GM18870 (cell line): ENCODE data around the gene NADSYN1.
"Not testable (repeated sequence)": the region's sequence is repeated elsewhere in the genome, so short reads cannot be mapped to it uniquely, and the experiment has no call there.

ENCODE experiments used
- ATAC-seq: cut with Tn5 transposase; IDR thresholded peaks from one replicate; pipeline ENCODE4 v1.9.1; 2021; ENCODE audit warnings: moderate library complexity; ENCODE audit not compliant: unreplicated experiment

NADSYN1 gene

GRCh38 chr11:71453037-71453917 is at the start of gene NADSYN1:
NADSYN1 (plus strand) TSS chr11:71453203; CDS start chr11:71453297, 94 bp downstream.
- ATAC-seq: peak; percentile 39

- ATAC-seq: no peak
Observed at GRCh38 chr11:71404209-71404608, 48.8 kb upstream of the NADSYN1 start.

DNA sequence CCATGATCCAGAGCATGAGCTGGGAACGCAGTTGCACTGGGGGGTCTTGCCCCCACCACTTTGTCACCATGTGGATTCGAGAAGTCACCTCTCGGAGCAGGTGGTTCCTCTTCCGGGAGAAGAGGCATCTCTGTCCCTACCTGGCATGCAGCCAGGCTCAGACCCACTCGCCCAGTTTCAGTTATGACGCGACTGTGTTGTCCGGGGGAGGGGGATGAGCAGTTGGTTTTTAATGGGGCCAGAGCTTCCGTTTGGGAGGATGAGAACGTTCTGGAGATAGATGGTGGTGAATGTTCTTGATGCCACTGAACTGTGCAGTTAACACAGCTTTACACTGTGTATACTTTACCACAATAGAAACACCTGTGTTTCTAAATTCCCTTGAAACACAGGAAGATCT is 46.3 kb upstream of the NADSYN1 start:
- no peak for ATAC-seq

- ATAC-seq: no peak
Observed at GRCh38 chr11:71407356-71407755, 45.6 kb upstream of the NADSYN1 start.

DNA sequence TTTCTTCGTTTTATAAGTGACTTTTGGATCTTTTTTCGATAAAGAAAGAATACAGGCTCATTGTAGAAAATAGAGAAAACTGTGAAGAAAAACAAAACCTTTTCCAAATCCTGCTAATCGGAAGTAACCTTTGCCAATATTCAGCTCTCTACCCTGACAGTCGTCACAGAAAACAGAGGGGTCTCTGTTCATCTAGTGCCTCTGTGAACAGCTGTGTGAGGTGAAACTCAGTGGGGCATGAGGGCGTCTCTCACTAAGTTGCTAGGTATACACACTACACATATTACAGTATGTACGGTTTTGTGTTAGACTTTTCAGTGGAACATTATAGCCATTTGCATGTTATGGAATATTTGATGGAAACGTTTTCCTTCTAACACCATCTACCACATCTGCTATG is 44.2 kb upstream of the NADSYN1 start:
- no peak for ATAC-seq

DNA sequence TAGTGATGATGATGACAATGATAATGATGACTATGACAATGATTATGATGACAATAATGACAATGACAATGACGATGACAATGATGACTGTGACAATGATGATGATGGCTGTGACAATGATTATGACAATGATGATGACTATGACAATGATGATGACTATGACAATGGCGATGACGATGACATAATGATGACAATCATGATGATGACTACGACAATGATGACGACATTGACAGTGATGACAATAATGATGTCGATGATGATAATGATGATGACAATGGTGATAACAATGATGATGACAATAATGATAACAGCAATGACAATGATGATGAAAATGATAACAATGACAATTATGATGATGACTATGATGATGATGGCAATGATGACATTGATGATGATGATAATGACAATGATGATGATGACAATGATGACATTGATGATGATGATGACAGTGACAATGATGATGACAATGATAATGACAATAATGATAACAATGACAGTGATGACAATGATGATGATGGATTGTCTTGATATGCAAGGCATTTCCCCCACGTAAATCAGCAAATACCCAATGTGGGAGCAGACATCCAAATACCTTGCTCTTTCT is 42.5 kb upstream of the NADSYN1 start:
- no peak for ATAC-seq

GRCh38 chr11:71414645-71415044 is 38.4 kb upstream of the NADSYN1 start:
- ATAC-seq: no peak

GRCh38 chr11:71418643-71419042 is 34.4 kb upstream of the NADSYN1 start:
- no peak for ATAC-seq

GRCh38 chr11:71420455-71421241 is 32.4 kb upstream of the NADSYN1 start:
- no peak for ATAC-seq

- ATAC-seq: no peak
Observed at GRCh38 chr11:71421392-71421950, 31.5 kb upstream of the NADSYN1 start.

DNA sequence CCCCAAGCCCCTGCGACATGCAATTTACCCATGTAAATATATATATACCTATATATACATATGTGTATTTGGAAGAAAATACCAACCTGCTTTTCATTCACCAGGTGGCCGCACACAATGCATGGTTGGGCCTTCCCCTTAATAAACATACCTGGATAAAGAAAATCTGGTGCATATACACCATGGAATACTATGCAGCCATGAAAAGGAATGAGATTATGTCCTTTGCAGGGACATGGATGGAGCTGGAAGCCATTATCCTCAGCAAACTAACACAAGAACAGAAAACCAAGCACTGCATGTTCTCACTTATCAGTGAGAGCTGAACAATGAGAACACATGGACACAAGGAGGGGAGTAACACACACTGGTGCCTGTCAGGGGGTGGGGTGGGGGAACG is 30.7 kb upstream of the NADSYN1 start:
- not testable (repeated sequence) for ATAC-seq

DNA sequence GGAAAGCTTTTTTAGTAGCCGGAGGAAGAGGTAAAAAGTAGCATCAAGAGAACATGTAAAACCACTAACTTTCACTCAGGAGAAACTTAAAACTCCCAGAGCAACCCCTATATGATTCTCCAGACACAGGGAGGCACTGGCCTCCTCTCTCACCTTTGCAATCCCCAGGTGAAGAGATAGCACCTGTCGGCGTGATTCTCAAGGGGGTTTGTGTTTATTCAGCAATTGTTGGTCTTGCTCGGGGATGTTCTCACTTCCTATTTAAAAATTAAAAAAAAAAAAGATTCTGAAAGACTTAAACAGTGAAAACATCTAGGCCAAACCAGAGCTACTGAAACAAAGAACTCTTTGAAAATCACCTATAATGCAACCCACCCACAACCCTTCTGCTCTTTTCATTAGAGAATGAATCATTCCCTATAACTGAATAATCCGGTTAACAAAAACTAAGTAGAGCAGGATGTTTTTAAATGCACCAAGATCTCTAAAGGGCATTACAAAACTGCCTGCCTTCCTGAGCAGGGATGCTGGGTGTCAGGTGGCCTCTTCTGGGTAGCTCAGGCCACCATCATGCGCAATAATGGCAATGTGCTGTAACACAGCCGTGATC is 29.7 kb upstream of the NADSYN1 start:
- ATAC-seq: no peak

DNA sequence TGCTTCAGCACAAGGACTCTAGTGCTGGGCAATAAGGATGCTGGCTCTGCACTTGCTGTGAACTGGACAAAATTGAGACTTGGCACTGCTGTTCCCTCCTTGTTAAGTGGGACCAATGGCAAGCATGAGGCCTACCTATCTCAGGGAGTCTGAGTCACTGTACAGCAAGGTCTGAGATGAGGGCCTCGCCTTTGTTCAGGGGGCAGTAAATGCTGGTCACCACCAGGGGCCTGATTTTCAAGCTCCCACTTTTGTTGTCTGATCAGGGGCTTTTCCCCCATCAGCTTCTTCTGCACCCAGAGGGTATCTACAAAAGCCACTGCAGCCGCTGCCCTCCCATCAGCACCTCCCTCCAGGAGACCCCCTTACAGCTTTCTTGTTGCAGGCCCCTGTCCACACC is 27.6 kb upstream of the NADSYN1 start:
- ATAC-seq: no peak

DNA sequence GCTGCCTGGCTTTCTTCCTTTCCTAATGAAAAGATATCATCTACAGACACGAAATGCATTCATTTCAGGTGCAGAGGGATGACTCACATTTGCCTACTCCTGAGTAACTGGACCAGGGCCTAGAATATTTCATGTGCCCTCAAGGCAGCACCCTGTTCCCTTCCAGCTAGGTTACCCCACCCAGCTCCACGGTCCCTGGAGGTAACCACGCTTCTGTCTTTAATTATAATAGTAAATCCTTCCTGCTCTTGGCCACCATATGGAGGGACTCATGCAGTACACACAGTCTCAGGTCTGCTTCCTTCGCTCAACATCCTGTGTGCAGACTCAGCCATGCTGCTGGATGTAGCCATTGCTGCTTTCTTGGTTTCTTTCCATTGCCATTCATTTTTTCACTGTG is 27.1 kb upstream of the NADSYN1 start:
- ATAC-seq: no peak

DNA sequence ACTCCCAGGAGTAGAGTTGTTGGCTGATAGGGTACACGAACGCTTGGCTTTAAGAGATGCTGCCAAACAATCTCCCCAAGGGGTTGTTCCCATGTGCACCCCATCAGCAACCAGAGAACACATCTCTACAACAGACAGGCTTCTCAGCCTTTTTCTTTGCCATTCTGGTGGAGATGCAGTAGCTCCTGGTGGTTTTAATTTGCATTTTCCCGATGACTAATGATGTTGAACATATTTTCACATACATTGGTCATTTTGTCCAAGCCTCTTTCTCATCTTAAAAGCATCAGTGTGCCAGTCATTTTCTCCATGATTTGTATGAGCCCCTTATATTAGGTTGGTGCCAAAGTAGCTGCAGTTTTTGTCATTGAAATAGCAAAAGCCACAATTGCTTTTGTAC is 26.6 kb upstream of the NADSYN1 start:
- no peak for ATAC-seq

DNA sequence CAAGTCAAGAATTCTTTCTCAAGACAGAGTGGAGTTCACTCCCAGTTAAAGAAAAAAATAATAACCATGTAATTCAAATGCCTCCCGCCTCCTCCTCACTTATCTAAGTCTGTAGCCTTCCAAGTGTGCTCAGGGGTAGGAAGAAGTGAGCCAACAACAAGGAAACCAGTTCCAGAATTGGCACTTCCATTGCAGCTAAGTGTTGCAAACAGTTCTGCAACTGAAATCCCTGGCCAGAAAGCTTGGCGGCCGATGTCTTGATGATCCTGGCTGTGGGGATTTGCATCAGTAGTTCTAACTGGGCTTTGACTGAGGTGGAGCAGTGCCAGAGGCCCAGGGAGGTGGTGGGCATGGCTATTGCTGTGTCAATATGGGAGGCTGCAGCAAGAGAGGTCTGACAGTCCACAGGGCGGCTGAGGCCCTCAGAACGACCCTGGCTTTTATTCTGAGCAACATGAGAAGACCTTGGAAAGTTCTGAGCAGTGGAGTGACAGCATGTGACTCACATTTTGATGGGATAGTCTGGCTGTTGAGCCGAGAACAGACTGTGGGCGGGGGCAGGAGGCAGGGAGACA is 24.1 kb upstream of the NADSYN1 start:
- ATAC-seq: no peak

DNA sequence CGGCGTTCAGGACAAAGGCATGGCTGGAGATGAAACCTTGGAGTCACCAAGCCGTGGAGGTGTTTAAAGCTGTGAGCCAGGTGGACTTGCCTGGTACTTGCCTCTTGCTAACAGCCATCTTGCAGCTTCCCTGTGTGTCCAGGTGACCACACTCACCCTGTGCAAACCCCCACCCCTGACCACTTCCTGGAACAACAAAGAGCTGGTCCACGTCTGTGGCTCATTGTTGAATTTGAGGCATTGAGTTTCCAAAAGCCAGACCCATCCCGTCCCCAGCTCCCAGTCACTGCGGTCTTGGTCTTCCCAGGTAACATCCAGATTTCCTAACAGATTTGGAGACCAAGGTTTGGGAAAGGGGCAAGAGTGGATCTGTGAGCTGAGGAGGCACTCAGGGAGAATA is 23.3 kb upstream of the NADSYN1 start:
- ATAC-seq: no peak

GRCh38 chr11:71430166-71430565 is 22.8 kb upstream of the NADSYN1 start:
- no peak for ATAC-seq

DNA sequence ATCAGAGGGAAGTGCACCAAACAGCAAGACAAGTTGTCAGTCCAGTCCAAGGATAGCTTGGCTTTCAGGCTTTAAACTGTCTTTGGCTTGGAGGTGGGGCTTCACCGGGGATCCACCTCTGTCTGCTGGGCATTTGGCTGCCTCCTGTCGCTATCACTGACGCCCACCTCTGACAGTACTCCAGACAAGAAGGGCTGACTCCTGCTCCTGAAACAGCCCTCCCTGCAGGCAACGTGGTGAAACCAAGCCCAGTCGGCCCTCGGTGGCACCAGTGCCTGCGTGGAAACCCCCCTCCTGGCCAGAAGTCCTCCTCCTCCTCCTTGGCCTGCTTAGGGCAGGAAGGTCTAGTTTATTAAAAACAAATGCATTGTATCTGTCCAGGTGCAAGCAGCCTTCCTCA is 21.7 kb upstream of the NADSYN1 start:
- no peak for ATAC-seq

- no peak for ATAC-seq
Observed at GRCh38 chr11:71432761-71433647, 20.0 kb upstream of the NADSYN1 start.
